Uterus (tissue), 2 donors: ENCODE data around the gene HOXC12.

ENCODE experiments used
- POLR2A ChIP-seq, 2 donors: fragments of 450-650 bp; IDR thresholded peaks; one replicate each; pipeline ENCODE4 v1.6.1; 2016; ENCODE audit warnings: antibody characterized with exemption in 2 of 2, mild to moderate bottlenecking in 1 of 2, moderate library complexity in 1 of 2
- TF ChIP-seq, protein P1 (sequence below), 4 experiments: fragments of 200-600 bp in 2 of 4; fragments of 450-650 bp in 2 of 4; sonication (generic) in 2 of 4; IDR thresholded peaks; one replicate each; pipeline ENCODE4 v1.5.1; 2016 to 2019; ENCODE audit warnings: antibody characterized with exemption in 4 of 4, mild to moderate bottlenecking in 2 of 4, moderate library complexity in 1 of 4

GRCh38 chr12:53938326-53939140 lies 16.2 kb upstream of the HOXC12 start, which contains the start of gene HOXC13:
- TF ChIP-seq POLR2A (IDR thresholded peaks at IDR 0.05): no peak
- TF ChIP-seq, protein P1, sequence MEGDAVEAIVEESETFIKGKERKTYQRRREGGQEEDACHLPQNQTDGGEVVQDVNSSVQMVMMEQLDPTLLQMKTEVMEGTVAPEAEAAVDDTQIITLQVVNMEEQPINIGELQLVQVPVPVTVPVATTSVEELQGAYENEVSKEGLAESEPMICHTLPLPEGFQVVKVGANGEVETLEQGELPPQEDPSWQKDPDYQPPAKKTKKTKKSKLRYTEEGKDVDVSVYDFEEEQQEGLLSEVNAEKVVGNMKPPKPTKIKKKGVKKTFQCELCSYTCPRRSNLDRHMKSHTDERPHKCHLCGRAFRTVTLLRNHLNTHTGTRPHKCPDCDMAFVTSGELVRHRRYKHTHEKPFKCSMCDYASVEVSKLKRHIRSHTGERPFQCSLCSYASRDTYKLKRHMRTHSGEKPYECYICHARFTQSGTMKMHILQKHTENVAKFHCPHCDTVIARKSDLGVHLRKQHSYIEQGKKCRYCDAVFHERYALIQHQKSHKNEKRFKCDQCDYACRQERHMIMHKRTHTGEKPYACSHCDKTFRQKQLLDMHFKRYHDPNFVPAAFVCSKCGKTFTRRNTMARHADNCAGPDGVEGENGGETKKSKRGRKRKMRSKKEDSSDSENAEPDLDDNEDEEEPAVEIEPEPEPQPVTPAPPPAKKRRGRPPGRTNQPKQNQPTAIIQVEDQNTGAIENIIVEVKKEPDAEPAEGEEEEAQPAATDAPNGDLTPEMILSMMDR (IDR thresholded peaks at IDR 0.05): no peak
